Right kidney (tissue), 9 donors: ENCODE measurements around the gene TRIM23.
A peak's percentile ranks its signal among the peaks of the same experiment; 100 is the strongest.
"Not testable (repeated sequence)": the region's sequence is repeated elsewhere in the genome, so short reads cannot be mapped to it uniquely, and the experiment has no call there.

Experiments
- DNase-seq: peaks from one replicate; pipeline ENCODE4 v3.0.0-alpha.2; 2016
- long read RNA-seq, 8 donors: transcript quantifications; one replicate each; lab custom pipeline, GENCODE V29; 2026

TRIM23 gene
- long read RNA-seq, donor 1, full-length matches to known transcripts = 2 of 17 reads
- long read RNA-seq, donor 1, partial matches to known transcripts = 9 of 17 reads
- long read RNA-seq, donor 1, other reads (novel, unspliced or antisense) = 6 of 17 reads
- long read RNA-seq, donor 2, full-length matches to known transcripts = 1 of 1 reads
- long read RNA-seq, donor 2, partial matches to known transcripts = 0 of 1 reads
- long read RNA-seq, donor 2, other reads (novel, unspliced or antisense) = 0 of 1 reads
- long read RNA-seq, donor 3, full-length matches to known transcripts = 1 of 23 reads
- long read RNA-seq, donor 3, partial matches to known transcripts = 22 of 23 reads
- long read RNA-seq, donor 3, other reads (novel, unspliced or antisense) = 0 of 23 reads
- long read RNA-seq, donor 4, full-length matches to known transcripts = 4 of 4 reads
- long read RNA-seq, donor 4, partial matches to known transcripts = 0 of 4 reads
- long read RNA-seq, donor 4, other reads (novel, unspliced or antisense) = 0 of 4 reads
- long read RNA-seq, donor 5, full-length matches to known transcripts = 4 of 27 reads
- long read RNA-seq, donor 5, partial matches to known transcripts = 23 of 27 reads
- long read RNA-seq, donor 5, other reads (novel, unspliced or antisense) = 0 of 27 reads
- long read RNA-seq, donor 6, full-length matches to known transcripts = 4 of 4 reads
- long read RNA-seq, donor 6, partial matches to known transcripts = 0 of 4 reads
- long read RNA-seq, donor 6, other reads (novel, unspliced or antisense) = 0 of 4 reads
- long read RNA-seq, donor 7, full-length matches to known transcripts = 3 of 3 reads
- long read RNA-seq, donor 7, partial matches to known transcripts = 0 of 3 reads
- long read RNA-seq, donor 7, other reads (novel, unspliced or antisense) = 0 of 3 reads
- long read RNA-seq, donor 8, full-length matches to known transcripts = 3 of 11 reads
- long read RNA-seq, donor 8, partial matches to known transcripts = 0 of 11 reads
- long read RNA-seq, donor 8, other reads (novel, unspliced or antisense) = 8 of 11 reads

DNA sequence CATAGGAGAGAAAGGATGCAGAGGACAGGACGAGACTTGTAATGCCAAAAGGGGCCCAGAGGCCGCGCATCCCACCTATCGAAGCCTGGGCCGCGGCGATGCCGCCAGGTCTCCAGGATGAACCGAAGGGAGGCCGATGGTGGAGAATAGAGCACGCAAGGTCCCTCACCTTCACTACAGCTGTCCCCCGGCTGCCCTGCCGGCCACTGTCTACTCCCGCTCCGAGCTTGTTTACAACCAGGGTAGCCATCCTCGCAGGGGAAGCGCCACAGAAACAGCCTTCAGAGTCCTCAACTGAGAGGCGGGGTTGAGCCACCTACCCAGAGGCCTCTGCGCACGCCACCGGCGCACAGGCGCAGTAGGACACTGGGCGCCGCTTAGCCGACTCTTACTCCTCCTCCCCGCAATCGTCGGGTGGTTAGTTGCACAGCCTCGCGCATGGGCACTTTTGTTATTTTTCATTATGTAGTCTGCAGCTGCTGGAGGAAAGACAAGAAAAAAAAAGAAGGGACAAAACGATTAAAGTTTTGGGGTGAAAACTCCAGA is at the start of gene TRIM23:
Gene TRIM23, minus strand, starts transcription at position 309 of the 546 bp plus-strand sequence. Its CDS starts 59 bp downstream, at position 250.
- DNase-seq = peak; percentile 99

DNA sequence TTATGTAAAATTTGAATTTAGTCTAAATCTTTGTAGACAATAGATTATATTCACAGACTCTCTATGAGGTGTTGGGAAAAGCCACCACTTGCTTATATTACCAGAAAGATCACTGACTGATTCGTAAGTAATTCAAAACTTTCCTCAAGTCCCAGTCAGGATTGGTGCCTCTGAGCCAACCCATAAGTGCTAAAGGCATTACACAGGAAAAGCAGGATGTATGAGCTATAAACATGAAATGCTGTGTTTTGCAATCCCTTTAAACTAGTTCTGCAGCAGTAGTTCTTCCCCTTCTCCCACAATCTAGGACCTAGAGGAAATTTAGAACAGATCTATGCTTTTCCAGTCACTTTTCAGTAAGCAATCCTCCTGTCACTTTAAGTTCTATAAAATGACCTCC is 48.7 kb upstream of the TRIM23 start:
- no peak for DNase-seq

DNA sequence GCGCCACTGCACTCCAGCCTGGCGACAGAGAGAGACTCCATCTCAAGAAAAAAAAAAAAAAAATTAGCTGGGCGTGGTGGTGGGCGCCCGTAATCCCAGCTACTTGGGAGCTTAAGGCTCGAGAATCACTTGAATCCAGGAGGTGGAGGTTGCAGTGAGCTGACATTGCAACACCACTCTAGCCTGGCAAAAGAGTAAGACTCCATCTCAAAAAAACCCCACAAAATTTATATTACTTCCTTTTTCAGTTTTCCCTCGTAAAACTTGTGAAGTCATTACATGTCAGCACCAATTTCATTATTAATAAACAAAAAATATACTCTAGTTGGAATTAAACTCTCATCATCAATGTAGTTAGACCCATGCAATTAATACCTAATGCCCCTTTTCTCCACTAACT is 44.6 kb upstream of the TRIM23 start:
- no peak for DNase-seq

DNA sequence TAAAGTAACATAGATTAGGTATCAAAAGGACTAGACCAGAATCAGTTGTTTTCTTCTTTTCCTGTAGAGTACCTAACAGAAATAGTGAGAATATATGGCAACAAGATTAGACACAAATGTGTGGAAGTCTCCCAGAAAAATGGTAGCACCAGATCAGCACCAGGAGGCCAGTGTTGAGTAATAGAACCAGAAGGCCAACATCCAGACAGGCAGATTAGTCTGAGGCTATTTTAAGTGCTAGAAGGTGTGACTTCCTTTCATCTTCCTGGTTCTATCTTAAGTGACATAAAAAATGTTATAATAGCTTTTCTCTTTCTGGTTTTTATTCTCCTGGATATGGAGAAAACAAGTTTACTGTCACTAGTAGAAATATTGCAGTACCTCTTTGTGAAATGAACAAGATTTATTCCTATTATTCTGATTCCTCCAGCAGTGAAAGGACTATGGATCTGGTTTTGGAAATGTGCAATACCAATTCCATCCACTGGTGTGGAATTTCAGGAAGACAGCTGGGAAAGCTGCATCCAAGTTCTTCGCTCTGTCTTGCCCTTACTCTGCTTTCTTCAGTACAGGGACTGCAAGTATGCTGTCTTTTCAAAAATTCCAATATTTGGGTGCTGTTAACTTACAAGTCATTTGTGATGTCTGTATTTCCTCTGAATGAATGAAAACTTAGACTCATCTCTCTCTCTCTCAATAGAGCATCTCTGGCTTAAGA is 39.8 kb upstream of the TRIM23 start:
- no peak for DNase-seq

DNA sequence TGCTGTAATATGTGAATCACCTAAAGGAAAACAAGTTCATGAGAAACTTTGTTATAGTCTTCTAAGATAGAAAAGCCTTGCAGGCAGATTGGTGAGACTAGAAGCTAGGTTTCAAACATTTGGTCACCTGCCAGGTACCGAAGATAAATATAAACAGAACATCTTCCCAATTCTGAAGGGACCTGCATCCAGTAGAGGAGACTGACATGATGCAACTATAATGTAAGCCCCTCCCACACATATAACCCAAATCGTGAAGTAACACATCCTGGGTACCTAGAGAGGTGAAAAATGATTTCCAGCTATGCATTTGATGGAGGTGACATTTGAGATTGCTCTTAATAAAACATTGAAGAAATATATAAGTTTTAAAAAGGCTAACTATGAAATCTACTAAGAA is 30.6 kb upstream of the TRIM23 start:
- no peak for DNase-seq

DNA sequence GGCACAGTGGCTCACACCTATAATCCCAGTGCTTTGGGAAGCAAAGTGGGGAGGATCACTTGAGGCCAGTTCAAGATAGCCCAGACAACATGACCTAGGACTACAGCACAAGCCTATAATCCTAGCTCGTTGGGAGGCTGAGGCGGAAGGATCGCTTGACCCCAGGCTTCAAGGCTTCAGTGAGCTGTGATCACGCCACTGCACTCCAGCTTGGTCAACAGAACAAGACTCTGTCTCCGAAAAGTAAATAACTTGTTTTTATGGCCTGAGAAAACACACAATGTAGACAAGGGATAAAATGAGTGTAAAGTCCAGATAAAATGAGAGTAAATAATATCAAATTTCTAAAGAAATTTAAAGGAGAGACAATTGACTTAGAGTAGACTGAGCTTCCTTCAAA is 27.0 kb upstream of the TRIM23 start:
- DNase-seq = no peak

DNA sequence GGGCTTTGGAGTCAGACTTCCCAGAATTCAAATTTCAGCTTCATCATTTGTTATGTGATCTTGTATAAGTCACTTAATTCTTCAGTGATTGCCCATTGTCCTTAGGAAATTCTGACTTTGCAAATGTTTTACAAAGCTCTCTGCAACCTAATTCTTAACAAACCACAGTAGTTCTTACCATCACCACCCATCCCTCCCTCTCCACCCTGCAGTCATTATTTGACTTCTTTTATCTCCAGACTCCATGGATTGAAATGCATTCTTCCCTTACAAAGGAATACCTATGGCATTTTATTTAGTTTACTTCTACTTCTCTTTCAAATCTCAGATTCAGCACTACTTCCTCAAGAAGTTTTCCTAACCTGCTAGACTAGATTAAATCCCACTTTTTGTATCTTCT is 23.8 kb upstream of the TRIM23 start:
- DNase-seq = no peak

GRCh38 chr5:65646938-65647337 is 22.8 kb upstream of the TRIM23 start:
- no peak for DNase-seq

DNA sequence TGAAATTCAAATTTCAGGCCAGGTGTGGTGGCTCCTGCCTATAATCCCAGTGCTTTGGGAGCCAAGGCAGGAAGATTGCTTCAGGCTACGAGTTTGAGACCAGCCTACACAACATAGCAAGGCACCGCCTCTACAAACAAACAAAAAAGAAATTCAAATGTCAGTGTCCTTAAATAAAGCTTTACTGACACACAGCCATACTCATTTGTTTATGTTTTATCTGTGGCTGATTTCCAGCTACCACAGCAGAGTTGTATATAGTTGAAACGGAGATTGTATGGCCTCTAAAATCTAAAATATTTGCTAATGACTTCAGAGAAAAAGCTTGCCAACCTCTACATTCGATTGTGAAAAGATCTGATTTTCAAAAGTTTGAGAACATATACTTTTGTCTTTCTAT is 16.1 kb upstream of the TRIM23 start:
- DNase-seq = no peak

- DNase-seq = no peak
Measured at GRCh38 chr5:65630981-65631380, 6.8 kb upstream of the TRIM23 start.

DNA sequence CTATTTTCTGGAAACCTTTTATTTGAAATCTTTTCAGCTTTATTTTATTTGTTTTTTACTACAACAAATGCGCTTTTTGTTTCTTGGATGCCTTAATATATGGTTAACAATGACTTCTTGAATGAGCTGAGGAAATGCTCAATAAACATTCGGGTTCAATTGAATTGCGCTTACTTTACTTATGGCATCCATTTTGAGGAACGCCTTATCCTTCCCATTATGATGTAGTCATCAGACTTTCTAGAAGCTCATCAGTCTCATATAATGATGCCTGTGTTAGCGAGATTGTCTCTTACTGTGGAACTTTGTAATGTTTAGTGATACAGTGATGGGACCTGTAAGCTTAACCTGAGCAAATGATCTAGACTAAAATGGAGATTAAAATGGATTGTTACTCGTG is 1.6 kb upstream of the TRIM23 start:
- DNase-seq = no peak

DNA sequence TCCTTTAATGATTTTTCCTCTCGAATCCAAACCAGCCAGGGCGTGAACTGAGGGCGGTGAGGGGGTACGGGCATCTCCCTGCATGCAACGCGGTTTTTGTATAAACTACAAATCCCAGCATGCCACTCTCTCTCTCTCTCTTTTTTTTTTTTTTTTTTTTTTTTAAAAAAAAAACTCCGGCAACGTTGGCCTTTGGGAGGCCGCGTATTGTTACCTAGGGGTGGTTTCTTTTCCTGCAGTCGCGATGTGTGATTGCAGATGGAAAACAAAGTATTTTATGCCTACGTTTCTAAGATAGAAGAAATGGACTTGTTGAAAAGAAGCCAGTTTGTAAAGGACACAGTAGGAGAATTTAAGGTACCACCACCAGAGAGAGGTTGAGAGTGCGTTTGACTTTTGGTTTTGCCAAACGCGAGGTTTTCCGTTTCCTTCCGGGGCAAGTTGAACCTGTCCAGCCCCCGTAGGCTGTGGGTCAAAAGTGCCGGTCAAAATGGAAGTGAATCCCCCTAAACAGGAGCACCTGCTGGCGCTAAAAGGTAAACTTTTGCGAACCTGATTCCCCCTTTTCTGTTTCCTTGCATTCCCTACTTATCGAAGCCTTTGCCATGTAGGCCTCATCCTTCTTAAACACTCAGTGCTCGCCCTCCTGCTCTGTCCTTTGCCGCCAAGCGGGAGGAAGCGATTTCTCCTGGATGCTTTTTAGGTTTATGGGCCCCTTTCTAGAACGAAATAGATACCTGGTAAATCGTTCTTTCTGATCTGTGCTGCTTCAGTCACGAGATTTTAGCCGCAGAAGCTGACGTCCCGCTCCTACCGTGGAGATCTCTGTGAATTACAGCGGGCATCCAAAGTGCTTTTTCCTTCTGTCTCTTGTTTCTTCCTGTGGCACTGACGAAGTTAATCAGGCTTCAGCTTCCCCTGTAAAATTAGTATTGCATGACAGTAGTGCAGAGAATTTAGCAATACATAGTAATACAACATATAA is 730 bp upstream of the TRIM23 start, which contains the start of the genes SHLD3 and TRAPPC13:
Gene SHLD3, plus strand, starts transcription at position 457 of the 985 bp plus-strand sequence. CDS start 4,561 bp downstream, outside the sequence.
Gene TRAPPC13, plus strand, starts transcription at position 457 of the 985 bp plus-strand sequence. Its CDS starts 34 bp downstream, at position 491.
- DNase-seq = peak; percentile 90

DNA sequence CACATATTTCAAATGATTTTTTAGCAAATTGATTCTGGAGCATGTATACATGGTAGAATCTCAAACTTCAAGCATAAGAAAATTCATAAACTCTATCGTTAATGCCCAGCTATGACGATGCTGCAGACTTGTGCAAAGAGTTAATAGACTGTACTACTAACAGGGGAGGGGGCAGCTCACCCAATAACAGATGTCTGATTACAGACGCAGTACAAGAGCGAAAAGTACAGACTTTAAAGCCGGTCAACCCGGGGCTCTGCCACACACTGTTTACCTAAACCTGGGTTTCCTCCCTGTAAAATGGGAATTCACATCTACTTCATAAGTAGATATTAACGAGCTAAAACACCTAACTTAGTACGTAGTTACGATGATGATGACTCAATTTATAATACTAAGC is 651 bp downstream of the TRIM23 start:
- DNase-seq = no peak

- not testable (repeated sequence) for DNase-seq
Measured at GRCh38 chr5:65621961-65622360, 2.2 kb downstream of the TRIM23 start.

DNA sequence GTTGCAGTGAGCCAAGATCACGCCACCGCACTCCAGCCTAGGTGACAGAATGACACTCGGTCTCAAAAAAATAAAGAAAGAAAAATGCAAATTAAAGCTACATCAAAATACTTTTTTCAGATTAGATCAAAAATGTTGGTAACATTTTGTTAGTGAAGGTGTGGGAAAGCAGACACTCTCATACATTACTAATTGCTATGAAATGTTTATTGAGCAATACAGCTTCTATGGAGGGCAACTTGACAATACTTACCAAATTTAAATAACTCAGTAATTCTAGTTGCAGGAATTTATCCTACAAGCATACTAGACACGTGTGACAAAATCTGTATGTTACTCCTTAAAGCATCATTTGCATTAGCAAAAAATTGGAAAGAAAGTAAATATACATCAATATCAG is 4.1 kb downstream of the TRIM23 start:
- DNase-seq = no peak

GRCh38 chr5:65612298-65612907 is 11.7 kb downstream of the TRIM23 start:
- no peak for DNase-seq

- DNase-seq = no peak
Measured at GRCh38 chr5:65611524-65611923, 12.6 kb downstream of the TRIM23 start.

- not testable (repeated sequence) for DNase-seq
Measured at GRCh38 chr5:65601761-65602160, 22.4 kb downstream of the TRIM23 start.

GRCh38 chr5:65588694-65589093 is 35.4 kb downstream of the TRIM23 start:
- DNase-seq = no peak

GRCh38 chr5:65577141-65577540 is 47.0 kb downstream of the TRIM23 start:
- DNase-seq = no peak
